ENCODE results near the gene GDAP1L1.

DNA sequence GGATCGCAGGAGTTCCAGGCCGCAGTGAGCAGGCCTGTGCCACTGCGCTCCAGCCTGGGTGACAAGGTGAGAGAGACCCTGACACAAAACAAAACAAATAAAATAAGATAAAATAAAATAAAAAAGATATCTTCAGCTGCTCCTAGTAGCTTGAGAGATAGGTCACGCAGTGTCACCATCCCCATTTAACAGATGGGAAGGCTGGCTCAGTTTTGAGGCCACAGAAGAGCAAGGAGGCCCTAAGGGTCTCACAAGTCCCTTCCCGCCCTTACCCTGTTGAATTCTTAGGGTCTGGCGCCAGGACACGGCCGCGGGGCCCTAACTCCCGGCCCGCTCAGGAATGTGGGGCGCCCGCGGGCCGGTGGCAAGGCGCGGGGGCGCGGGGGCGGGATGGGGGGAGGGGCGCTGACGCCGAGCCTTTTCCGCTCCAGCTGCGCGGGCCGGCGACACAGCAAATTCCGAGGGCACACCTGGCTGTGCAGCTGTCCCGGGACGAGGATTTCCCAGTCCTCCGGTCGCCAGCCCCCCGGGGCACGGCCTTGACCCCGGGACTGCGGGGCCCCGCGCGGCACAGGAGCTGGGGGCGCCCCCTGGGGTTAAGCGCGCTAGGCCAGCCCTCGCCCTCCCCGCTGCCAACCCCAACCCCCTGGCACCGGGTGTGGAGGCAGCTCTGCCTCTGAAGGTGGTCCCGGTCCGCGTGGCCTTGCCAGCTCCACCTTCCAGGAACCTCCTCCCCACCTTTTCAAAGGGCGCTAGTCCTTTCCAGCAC, 79.5 kb downstream of the GDAP1L1 start:
- TF ChIP-seq POLR2A (IDR thresholded peaks at IDR 0.05): no peak
- TF ChIP-seq, protein P1, sequence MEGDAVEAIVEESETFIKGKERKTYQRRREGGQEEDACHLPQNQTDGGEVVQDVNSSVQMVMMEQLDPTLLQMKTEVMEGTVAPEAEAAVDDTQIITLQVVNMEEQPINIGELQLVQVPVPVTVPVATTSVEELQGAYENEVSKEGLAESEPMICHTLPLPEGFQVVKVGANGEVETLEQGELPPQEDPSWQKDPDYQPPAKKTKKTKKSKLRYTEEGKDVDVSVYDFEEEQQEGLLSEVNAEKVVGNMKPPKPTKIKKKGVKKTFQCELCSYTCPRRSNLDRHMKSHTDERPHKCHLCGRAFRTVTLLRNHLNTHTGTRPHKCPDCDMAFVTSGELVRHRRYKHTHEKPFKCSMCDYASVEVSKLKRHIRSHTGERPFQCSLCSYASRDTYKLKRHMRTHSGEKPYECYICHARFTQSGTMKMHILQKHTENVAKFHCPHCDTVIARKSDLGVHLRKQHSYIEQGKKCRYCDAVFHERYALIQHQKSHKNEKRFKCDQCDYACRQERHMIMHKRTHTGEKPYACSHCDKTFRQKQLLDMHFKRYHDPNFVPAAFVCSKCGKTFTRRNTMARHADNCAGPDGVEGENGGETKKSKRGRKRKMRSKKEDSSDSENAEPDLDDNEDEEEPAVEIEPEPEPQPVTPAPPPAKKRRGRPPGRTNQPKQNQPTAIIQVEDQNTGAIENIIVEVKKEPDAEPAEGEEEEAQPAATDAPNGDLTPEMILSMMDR (IDR thresholded peaks at IDR 0.05): no peak

Data from lower leg skin (tissue), 3 donors.